GM21576 (cell line): ENCODE measurements around the gene TNFRSF8.

Experiments
- ATAC-seq: cut with Tn5 transposase; IDR thresholded peaks from one replicate; pipeline ENCODE4 v1.9.1; 2021; ENCODE audit warnings: mild to moderate bottlenecking, moderate library complexity; ENCODE audit not compliant: unreplicated experiment

Gene TNFRSF8

GRCh38 chr1:12113433-12114339, 50.6 kb downstream of the TNFRSF8 start:
- no peak for ATAC-seq

GRCh38 chr1:12114340-12114683, 51.2 kb downstream of the TNFRSF8 start:
- ATAC-seq, result no peak

- no peak for ATAC-seq
Measured at GRCh38 chr1:12114916-12115315, 51.8 kb downstream of the TNFRSF8 start.

GRCh38 chr1:12121212-12122003, 58.3 kb downstream of the TNFRSF8 start:
- ATAC-seq, result no peak

GRCh38 chr1:12123172-12123571, 60.1 kb downstream of the TNFRSF8 start:
- ATAC-seq, result no peak

GRCh38 chr1:12124693-12125421, 61.8 kb downstream of the TNFRSF8 start:
- no peak for ATAC-seq

GRCh38 chr1:12125422-12126355, 62.6 kb downstream of the TNFRSF8 start:
- ATAC-seq, result no peak

- ATAC-seq, result no peak
Measured at GRCh38 chr1:12126781-12127180, 63.7 kb downstream of the TNFRSF8 start.

- no peak for ATAC-seq
Measured at GRCh38 chr1:12127206-12127810, 64.2 kb downstream of the TNFRSF8 start.

- ATAC-seq, result no peak
Measured at GRCh38 chr1:12128120-12128519, 65.0 kb downstream of the TNFRSF8 start.

- ATAC-seq, result no peak
Measured at GRCh38 chr1:12129624-12130023, 66.5 kb downstream of the TNFRSF8 start.

- ATAC-seq, result no peak
Measured at GRCh38 chr1:12130466-12131130, 67.5 kb downstream of the TNFRSF8 start.

- no peak for ATAC-seq
Measured at GRCh38 chr1:12132078-12132477, 69.0 kb downstream of the TNFRSF8 start.

- ATAC-seq, result no peak
Measured at GRCh38 chr1:12134716-12135115, 71.6 kb downstream of the TNFRSF8 start.

GRCh38 chr1:12135612-12136011, 72.5 kb downstream of the TNFRSF8 start:
- no peak for ATAC-seq

GRCh38 chr1:12136916-12137610, 74.0 kb downstream of the TNFRSF8 start:
- no peak for ATAC-seq

- no peak for ATAC-seq
Measured at GRCh38 chr1:12138196-12139168, 75.4 kb downstream of the TNFRSF8 start.

GRCh38 chr1:12140016-12140415, 76.9 kb downstream of the TNFRSF8 start:
- no peak for ATAC-seq
